ENCODE measurements around the gene ELAVL1. TPM values are rescaled to one million over a fixed set of nuclear protein-coding genes. Genes with fewer than 3 reads are reported as not detected.

Gene ELAVL1
- total and polyA plus RNA-seq, 10 donors = 13.5 to 66.7 (median 29.9) TPM

DNA sequence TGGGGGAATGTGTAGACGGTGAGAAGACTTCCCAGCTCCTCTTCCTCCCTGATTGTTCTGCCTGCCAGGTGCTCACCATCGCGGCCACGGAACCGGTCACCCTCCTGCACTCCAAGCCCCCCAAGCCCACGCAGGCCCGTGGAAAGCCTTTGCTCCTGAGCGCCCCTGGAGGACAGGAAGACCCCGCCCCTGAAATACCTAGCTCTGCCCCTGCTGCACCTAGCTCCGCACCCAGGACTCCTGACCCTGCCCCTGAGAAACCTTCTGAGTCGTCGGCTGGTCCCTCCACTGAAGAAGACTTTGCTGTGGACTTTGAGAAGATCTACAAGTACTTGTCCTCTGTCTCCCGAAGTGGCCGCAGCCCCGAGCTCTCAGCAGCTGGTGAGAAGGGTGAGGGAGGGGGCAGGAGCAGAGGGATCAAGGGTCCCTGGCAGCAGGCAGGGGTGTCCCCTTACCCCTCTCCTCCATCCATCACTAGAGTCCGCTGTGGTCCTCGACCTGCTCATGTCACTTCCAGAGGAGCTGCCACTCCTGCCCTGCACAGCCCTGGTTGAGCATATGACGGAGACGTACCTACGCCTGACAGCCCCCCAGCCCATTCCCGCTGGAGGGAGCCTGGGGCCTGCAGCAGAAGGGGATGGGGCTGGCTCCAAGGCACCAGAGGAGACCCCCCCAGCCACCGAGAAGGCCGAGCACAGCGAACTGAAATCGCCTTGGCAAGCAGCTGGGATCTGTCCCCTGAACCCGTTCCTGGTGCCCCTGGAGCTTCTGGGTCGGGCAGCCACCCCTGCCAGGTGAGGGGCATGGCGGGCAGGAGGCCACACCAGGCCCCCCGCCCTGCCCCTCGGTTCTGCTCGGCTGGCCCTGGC is 83.2 kb downstream of the ELAVL1 start:
- H3K36me3 ChIP-seq = peaks cover 3 to 25% (median 11%) of the 10 kb centered on the region in 6 donors
- H3K27ac ChIP-seq = peak overlapping the region in 7 of 8 donors; percentile 85 to 96 (median 94)
- TF ChIP-seq POLR2A (IDR thresholded peaks at IDR 0.05) (no peak), POLR2AphosphoS5 (IDR thresholded peaks at IDR 0.05) (no peak)
- TF ChIP-seq, protein P1, sequence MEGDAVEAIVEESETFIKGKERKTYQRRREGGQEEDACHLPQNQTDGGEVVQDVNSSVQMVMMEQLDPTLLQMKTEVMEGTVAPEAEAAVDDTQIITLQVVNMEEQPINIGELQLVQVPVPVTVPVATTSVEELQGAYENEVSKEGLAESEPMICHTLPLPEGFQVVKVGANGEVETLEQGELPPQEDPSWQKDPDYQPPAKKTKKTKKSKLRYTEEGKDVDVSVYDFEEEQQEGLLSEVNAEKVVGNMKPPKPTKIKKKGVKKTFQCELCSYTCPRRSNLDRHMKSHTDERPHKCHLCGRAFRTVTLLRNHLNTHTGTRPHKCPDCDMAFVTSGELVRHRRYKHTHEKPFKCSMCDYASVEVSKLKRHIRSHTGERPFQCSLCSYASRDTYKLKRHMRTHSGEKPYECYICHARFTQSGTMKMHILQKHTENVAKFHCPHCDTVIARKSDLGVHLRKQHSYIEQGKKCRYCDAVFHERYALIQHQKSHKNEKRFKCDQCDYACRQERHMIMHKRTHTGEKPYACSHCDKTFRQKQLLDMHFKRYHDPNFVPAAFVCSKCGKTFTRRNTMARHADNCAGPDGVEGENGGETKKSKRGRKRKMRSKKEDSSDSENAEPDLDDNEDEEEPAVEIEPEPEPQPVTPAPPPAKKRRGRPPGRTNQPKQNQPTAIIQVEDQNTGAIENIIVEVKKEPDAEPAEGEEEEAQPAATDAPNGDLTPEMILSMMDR (IDR thresholded peaks at IDR 0.05 in 8 of 11, conservative IDR thresholded peaks at IDR 0.05 in 3 of 11) = no peak
- H3K27me3 ChIP-seq (replicated peaks in 1 of 7) = peaks cover 0 to 42% (median 23%) of the 10 kb centered on the region in 7 donors
- H3K9me3 ChIP-seq = no peaks in the 10 kb centered on the region
- H3K4me3 ChIP-seq = peak overlapping the region in 5 of 8 donors; percentile 45 to 94 (median 77)
- 91 to 98% (median 94%) methylated on average over 26 to 31 of the region's 31 CpGs for WGBS, 5 donors
- H3K4me1 ChIP-seq = peaks cover 35 to 90% (median 69%) of the 10 kb centered on the region in 6 donors
- intact Hi-C loops (cut with DNase I; ENCODE audit: low total_unique reads) = no loop called here
- DNase-seq = peak; percentile 82

DNA sequence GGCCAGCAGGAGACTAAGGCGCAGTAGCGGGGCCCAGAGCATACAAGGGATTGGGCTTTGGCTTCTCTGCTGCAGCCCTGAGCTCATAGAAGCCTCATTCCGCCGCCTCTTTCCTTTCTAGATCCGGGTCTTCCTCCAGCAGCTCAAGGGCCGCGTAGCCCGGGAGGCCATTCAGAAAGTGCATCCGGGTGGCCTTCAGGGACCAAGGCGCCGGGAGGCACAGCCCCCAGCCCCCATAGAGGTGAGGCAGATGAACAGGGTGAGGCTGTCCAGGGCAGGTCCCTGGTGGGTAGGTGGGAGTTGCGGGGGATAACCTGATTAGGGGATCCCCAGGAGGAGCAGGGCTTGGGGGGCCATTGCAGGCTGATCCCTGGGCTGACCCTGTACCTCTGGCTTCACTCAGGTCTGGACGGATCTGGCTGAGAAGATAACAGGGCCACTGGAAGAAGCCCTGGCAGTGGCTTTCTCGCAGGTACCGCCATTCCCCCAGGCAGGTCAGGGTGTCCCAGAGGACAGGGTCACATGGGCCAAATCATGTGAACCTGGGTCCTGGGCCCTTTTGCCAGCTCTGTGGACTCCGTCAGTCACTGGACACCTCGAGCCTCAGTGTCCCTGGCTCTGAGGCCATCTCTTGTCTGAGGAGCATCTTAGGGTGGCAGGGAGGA is 84.0 kb downstream of the ELAVL1 start:
- WGBS, 5 donors = 24 to 59% (median 48%) methylated on average over 12 to 17 of the region's 17 CpGs
- peak in 1 of 3 donors; percentile 6 for TF ChIP-seq POLR2AphosphoS5 (IDR thresholded peaks at IDR 0.05)
- TF ChIP-seq, protein P1 (IDR thresholded peaks at IDR 0.05 in 8 of 11, conservative IDR thresholded peaks at IDR 0.05 in 3 of 11) = no peak

DNA sequence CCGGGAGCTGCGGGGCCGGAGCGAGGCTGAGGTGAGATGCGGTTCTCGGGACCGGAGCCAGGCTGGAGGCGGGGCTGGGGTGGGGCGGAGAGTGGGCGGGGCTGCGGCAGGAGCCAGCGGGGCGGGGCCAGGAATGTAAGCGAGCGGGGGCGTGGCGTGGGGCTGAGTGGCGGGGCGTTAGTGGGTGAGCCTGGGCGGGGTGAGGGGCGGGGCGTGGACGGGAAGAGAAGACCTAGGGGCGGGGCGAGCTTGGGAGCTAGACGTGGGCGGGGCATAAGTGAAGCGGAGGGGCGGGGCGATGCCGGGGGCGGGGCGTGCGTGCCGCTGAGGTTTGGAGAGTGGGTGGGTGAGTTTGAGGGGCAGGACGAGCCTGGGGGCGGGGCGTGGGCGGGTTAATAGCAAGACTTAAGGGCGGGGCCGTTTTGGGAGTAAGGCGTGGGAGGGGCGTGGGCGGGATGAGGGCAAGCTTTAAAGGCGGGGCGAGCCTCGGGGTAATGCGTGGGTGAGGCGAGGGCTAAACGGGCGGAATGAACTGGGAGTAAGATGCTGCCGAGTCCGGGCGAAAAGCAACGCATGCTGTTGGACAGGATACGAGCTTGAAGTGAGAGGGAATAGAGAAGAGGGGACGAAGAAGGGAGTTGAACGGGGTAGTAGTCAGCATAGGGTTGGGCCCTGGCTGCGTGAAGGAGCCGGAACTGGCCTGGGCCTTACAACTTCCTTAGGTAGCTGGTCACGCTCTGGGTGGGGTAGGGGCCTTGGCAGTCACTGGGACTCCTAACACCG is 84.7 kb downstream of the ELAVL1 start:
- Histone ChIP-seq H3K9me3 (no peaks in the 10 kb centered on the region), H3K36me3 (peaks cover 3 to 18% (median 11%) of the 10 kb centered on the region in 6 donors), H3K27me3 (replicated peaks in 1 of 7) (peaks cover 0 to 55% (median 38%) of the 10 kb centered on the region in 7 donors), H3K4me3 (peak overlapping the region; percentile 77 to 94 (median 84)), H3K4me1 (peaks cover 39 to 93% (median 72%) of the 10 kb centered on the region in 6 donors), H3K27ac (peak overlapping the region; percentile 85 to 96 (median 94))
- intact Hi-C loops (cut with DNase I; ENCODE audit: low total_unique reads) = no loop called here
- TF ChIP-seq, protein P1 (IDR thresholded peaks at IDR 0.05 in 8 of 11, conservative IDR thresholded peaks at IDR 0.05 in 3 of 11) = no peak
- TF ChIP-seq POLR2AphosphoS5 (IDR thresholded peaks at IDR 0.05) = peak; percentile 59 to 82 (median 63)
- peak in 1 of 3 donors; percentile 9 for TF ChIP-seq POLR2A (IDR thresholded peaks at IDR 0.05)
- peak; percentile 100 for DNase-seq
- 0 to 2% (median 1%) methylated on average over 35 to 62 of the region's 62 CpGs for WGBS, 5 donors

More for the DNA sequence above, 84.0 kb downstream of the ELAVL1 start:
- Histone ChIP-seq H3K4me3 (peak overlapping the region; percentile 41 to 94 (median 64)), H3K9me3 (no peaks in the 10 kb centered on the region), H3K4me1 (peaks cover 36 to 90% (median 69%) of the 10 kb centered on the region in 6 donors), H3K27me3 (replicated peaks in 1 of 7) (peaks cover 0 to 50% (median 31%) of the 10 kb centered on the region in 7 donors), H3K36me3 (peaks cover 3 to 18% (median 11%) of the 10 kb centered on the region in 6 donors), H3K27ac (peak overlapping the region; percentile 84 to 96 (median 92))
- DNase-seq = no peak
- intact Hi-C loops (cut with DNase I; ENCODE audit: low total_unique reads) = no loop called here
